Hepatocyte (in vitro differentiated cells): ENCODE data around the gene CSRP2. TPM values are rescaled to one million over a fixed set of nuclear protein-coding genes. Genes with fewer than 3 reads are reported as not detected.

Experiments used
- DNase-seq: peaks from one replicate; pipeline ENCODE4 v3.0.0-alpha.2; 2016; ENCODE audit warnings: low spot score
- H2AFZ ChIP-seq: fragments of 200-600 bp; sonication (generic); 2 replicates; pipeline ENCODE4 v1.6.0; 2016; ENCODE audit warnings: antibody characterized with exemption, mild to moderate bottlenecking
- H3K27ac ChIP-seq: fragments of 200-600 bp; sonication (generic); 2 replicates; pipeline ENCODE4 v1.5.1; 2016; ENCODE audit warnings: mild to moderate bottlenecking
- H3K27me3 ChIP-seq: fragments of 200-600 bp; sonication (generic); 2 replicates; pipeline ENCODE4 v1.6.1; 2016
- H3K36me3 ChIP-seq: fragments of 200-600 bp; sonication (generic); replicated peaks from 2 replicates; pipeline ENCODE4 v1.5.1; 2016; ENCODE audit warnings: low read depth; ENCODE audit not compliant: insufficient read depth
- H3K4me1 ChIP-seq: fragments of 200-600 bp; sonication (generic); 2 replicates; pipeline ENCODE4 v1.5.1; 2016; ENCODE audit warnings: mild to moderate bottlenecking, moderate library complexity; ENCODE audit not compliant: insufficient read depth
- H3K4me2 ChIP-seq: fragments of 200-600 bp; sonication (generic); 2 replicates; pipeline ENCODE4 v1.6.0; 2016
- H3K4me3 ChIP-seq: fragments of 200-600 bp; sonication (generic); 2 replicates; pipeline ENCODE4 v1.5.1; 2016; ENCODE audit warnings: mild to moderate bottlenecking
- H3K79me2 ChIP-seq: fragments of 200-600 bp; sonication (generic); 2 replicates; pipeline ENCODE4 v1.6.0; 2017; ENCODE audit warnings: mild to moderate bottlenecking
- H3K9me2 ChIP-seq: fragments of 200-600 bp; sonication (generic); replicated peaks from 2 replicates; pipeline ENCODE4 v1.6.0; 2017; ENCODE audit warnings: mild to moderate bottlenecking; ENCODE audit not compliant: insufficient read depth
- H3K9me3 ChIP-seq: fragments of 200-600 bp; sonication (generic); 2 replicates; pipeline ENCODE4 v1.5.1; 2016; ENCODE audit warnings: low read depth, mild to moderate bottlenecking
- H4K20me1 ChIP-seq: fragments of 200-600 bp; sonication (generic); 2 replicates; pipeline ENCODE4 v1.6.0; 2016; ENCODE audit warnings: mild to moderate bottlenecking; ENCODE audit not compliant: insufficient read depth, poor library complexity, severe bottlenecking
- CTCF ChIP-seq: fragments of 200-600 bp; sonication (generic); IDR thresholded peaks from 2 replicates; pipeline ENCODE4 v1.5.1; 2016; ENCODE audit warnings: antibody characterized with exemption, mild to moderate bottlenecking; ENCODE audit not compliant: poor library complexity
- EZH2 ChIP-seq: fragments of 200-600 bp; sonication (generic); IDR thresholded peaks from 2 replicates; pipeline ENCODE4 v1.6.1; 2016; ENCODE audit warnings: antibody characterized with exemption, mild to moderate bottlenecking, borderline replicate concordance
- EZH2phosphoT487 ChIP-seq: fragments of 200-600 bp; sonication (generic); IDR thresholded peaks from one replicate; pipeline ENCODE4 v1.6.1; 2018; ENCODE audit warnings: antibody characterized with exemption, mild to moderate bottlenecking, low read depth, moderate library complexity; ENCODE audit not compliant: unreplicated experiment, severe bottlenecking
- WGBS: methylation state at CpG from one replicate; pipeline ENCODE4 v1.1.6; 2016; ENCODE audit warnings: low lambda C conversion rate; ENCODE audit errors: missing lambda C conversion rate; 5-methylcytosine and 5-hydroxymethylcytosine counted together
- polyA plus RNA-seq: library from polyadenylated mRNA; unstranded; fragments of >200 nt; fragmentation: Nextera tagmentation; extraction: Ambion mirVana; gene quantifications from 2 replicates; pipeline ENCODE4 v1.2.1, GENCODE V29; 2016
- total RNA-seq: library from RNA; depleted of rRNA; stranded (reverse); fragments of >200 nt; gene quantifications from 2 replicates; pipeline ENCODE4 v1.2.3, GENCODE V29; 2014

The CSRP2 gene
- total and polyA plus RNA-seq, 2 experiments from 2014 or later: 92.1 to 110 TPM

GRCh38 chr12:76871742-76872141, 7.1 kb downstream of the CSRP2 start:
- Histone ChIP-seq H3K4me1 (peaks cover 16% of the 10 kb centered on the region), H4K20me1 (no peaks in the 10 kb centered on the region), H2AFZ (no peak overlapping the region), H3K79me2 (peaks cover 66% of the 10 kb centered on the region), H3K4me3 (no peak overlapping the region), H3K9me2 (no peaks in the 10 kb centered on the region), H3K36me3 (no peaks in the 10 kb centered on the region), H3K4me2 (no peak overlapping the region), H3K27me3 (no peaks in the 10 kb centered on the region), H3K27ac (no peak overlapping the region), H3K9me3 (no peaks in the 10 kb centered on the region)
- WGBS: 91% methylated on average over 3 of the region's 3 CpGs
- no peak for DNase-seq
- TF ChIP-seq EZH2 (no peak), CTCF (no peak), EZH2phosphoT487 (no peak)

DNA sequence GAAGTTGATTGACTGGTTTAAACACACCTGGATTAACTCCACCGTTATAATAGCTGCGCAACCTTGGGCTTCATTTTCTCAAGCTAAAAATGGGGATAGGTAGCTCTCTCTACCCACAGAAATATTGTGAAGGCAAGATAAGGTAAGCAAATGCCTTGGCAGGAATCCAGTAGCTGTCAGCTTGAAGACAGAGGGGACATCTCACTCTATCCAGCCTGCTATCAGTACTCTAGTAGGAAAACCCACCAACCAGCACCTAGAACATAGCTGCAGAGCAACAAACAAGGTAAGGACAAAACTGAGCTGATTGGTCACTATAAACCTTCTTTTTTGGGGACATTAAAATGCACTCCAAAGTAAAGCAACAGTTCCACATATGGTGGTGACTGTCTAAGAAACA, 7.7 kb downstream of the CSRP2 start:
- H3K36me3 ChIP-seq: no peaks in the 10 kb centered on the region
- no peak for DNase-seq
- no peak overlapping the region for H2AFZ ChIP-seq
- no peaks in the 10 kb centered on the region for H3K27me3 ChIP-seq
- H4K20me1 ChIP-seq: no peaks in the 10 kb centered on the region
- H3K27ac ChIP-seq: no peak overlapping the region
- no peak overlapping the region for H3K4me2 ChIP-seq
- H3K4me3 ChIP-seq: no peak overlapping the region
- 76% methylated on average over 2 of the region's 2 CpGs for WGBS
- no peaks in the 10 kb centered on the region for H3K9me2 ChIP-seq
- TF ChIP-seq CTCF (no peak), EZH2phosphoT487 (no peak), EZH2 (no peak)
- H3K79me2 ChIP-seq: peaks cover 63% of the 10 kb centered on the region
- peaks cover 20% of the 10 kb centered on the region for H3K4me1 ChIP-seq
- no peaks in the 10 kb centered on the region for H3K9me3 ChIP-seq

DNA sequence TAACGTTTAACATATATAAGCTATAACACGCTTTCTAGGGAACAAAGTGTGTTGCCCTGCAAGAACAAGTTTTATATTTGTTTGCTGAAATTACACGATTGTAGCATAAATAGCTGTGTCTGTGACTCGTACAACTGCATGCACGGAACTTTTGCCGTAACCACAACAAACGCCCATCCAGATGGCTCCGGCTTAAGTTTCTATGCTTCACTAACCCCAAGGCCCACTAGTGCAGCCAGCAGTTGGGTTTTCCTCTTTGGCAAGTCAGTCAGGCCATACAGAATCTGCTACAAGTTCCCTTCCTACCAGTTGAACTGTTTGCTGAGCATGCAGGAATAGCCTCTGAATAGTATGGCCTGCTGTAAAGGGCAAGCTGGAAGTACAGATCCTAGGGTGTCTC, 12.1 kb downstream of the CSRP2 start:
- 54% methylated on average over 8 of the region's 8 CpGs for WGBS
- Histone ChIP-seq H3K4me1 (peaks cover 22% of the 10 kb centered on the region), H2AFZ (no peak overlapping the region), H3K79me2 (peaks cover 25% of the 10 kb centered on the region), H3K36me3 (no peaks in the 10 kb centered on the region), H3K27ac (peak overlapping the region; percentile 65), H3K4me2 (peak overlapping the region; percentile 28), H3K4me3 (no peak overlapping the region), H3K9me2 (no peaks in the 10 kb centered on the region), H3K27me3 (no peaks in the 10 kb centered on the region), H4K20me1 (no peaks in the 10 kb centered on the region), H3K9me3 (no peaks in the 10 kb centered on the region)
- TF ChIP-seq EZH2phosphoT487 (no peak), CTCF (no peak), EZH2 (no peak)
- DNase-seq: peak; percentile 42

DNA sequence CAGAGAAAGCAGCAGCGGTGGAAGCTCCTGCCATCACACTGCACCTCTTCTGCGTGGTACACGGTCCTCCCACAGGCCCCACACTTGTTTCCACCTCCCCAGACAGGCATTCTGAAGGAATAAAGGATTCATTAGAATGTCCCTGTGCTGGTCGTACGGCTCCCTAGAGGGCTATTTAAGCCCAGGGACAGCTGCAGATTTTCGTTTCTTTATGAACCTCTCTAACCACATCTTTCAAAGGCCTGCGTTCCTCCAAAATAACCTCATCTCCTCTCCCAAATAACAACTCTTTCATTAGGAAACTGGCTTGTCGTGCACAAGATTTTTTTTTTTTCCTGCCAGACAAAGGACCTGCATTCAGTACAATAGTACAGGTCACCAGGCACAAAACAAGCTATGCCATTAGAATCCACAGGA, 12.7 kb downstream of the CSRP2 start:
- 76% methylated on average over 8 of the region's 8 CpGs for WGBS
- H4K20me1 ChIP-seq: no peaks in the 10 kb centered on the region
- DNase-seq: no peak
- H3K4me3 ChIP-seq: no peak overlapping the region
- H2AFZ ChIP-seq: no peak overlapping the region
- no peaks in the 10 kb centered on the region for H3K27me3 ChIP-seq
- H3K9me3 ChIP-seq: no peaks in the 10 kb centered on the region
- H3K9me2 ChIP-seq: no peaks in the 10 kb centered on the region
- H3K36me3 ChIP-seq: no peaks in the 10 kb centered on the region
- peaks cover 22% of the 10 kb centered on the region for H3K4me1 ChIP-seq
- H3K27ac ChIP-seq: peak overlapping the region; percentile 50
- TF ChIP-seq EZH2 (no peak), EZH2phosphoT487 (no peak), CTCF (no peak)
- peaks cover 23% of the 10 kb centered on the region for H3K79me2 ChIP-seq
- peak overlapping the region; percentile 28 for H3K4me2 ChIP-seq
